HepG2 (cell line): ENCODE results near the gene TOP1. TPM values are rescaled to one million over a fixed set of nuclear protein-coding genes. Genes with fewer than 3 reads are reported as not detected.

Source experiments
- ATAC-seq: fragments of 200-7000 bp; cut with Tn5 transposase; 3 replicates; pipeline ENCODE4 v1.9.1; 2020; ENCODE audit warnings: mild to moderate bottlenecking, moderate library complexity
- BruUV-seq: library from RNA; stranded (reverse); fragments of 400-500 nt; replicated peaks from 2 replicates; lab custom pipeline; 2021; lab: Mats Ljungman, UMichigan
- CTCF ChIA-PET: fragments of 300-600 bp; formaldehyde crosslinking; extraction: SDS; loops from one replicate; lab custom pipeline; 2021; ENCODE audit warnings: low total read pairs, inconsistent platforms, low intra/inter-chr PET ratio; lab: Yijun Ruan, JAX
- POLR2A ChIA-PET: fragments of 350-600 bp; sonication (Branson Sonifier 250); formaldehyde crosslinking; loops from one replicate; lab custom pipeline; 2020; ENCODE audit warnings: antibody characterized with exemption, inconsistent platforms; lab: Yijun Ruan, JAX
- DNase-seq: peaks from one replicate; pipeline ENCODE4 v3.0.0-alpha.2; 2015; ENCODE audit warnings: low spot score
- FAIRE-seq: peaks from 3 replicates; lab custom pipeline; 2011; peaks lifted over from hg19 to GRCh38; lab: Jason Lieb, UNC
- H2AFZ ChIP-seq: one replicate; pipeline ENCODE4 v1.6.1; 2011; ENCODE audit warnings: low read length, inconsistent platforms
- H3K27ac ChIP-seq: fragments of 300-600 bp; 3 replicates; pipeline ENCODE4 v1.8.0; 2011; ENCODE audit warnings: mixed run types, mild to moderate bottlenecking, mixed read lengths, low read length, inconsistent platforms; ENCODE audit not compliant: insufficient read depth; ENCODE audit errors: extremely low read length
- H3K27me3 ChIP-seq, 2 experiments: fragments of 200-600 bp in 1 of 2; 2 replicates in 1 of 2; 3 replicates in 1 of 2; pipeline versions ENCODE4 v1.6.0 to v1.8.0; 2011; ENCODE audit warnings: low read length in 2 of 2, mild to moderate bottlenecking in 2 of 2, moderate library complexity in 2 of 2, inconsistent platforms in 1 of 2; ENCODE audit not compliant: insufficient read depth in 2 of 2, control insufficient read depth in 1 of 2
- H3K36me3 ChIP-seq, 2 experiments: fragments of 200-600 bp in 1 of 2; replicated peaks in 1 of 2; 2 replicates in 1 of 2; 3 replicates in 1 of 2; pipeline versions ENCODE4 v1.5.1 to v1.8.0; 2011; ENCODE audit warnings: low read length in 2 of 2, inconsistent platforms in 1 of 2; ENCODE audit not compliant: insufficient read depth in 2 of 2, control insufficient read depth in 1 of 2
- H3K4me1 ChIP-seq: 2 replicates; pipeline ENCODE4 v1.5.1; 2012; ENCODE audit warnings: low read length, inconsistent platforms; ENCODE audit not compliant: insufficient read depth
- H3K4me2 ChIP-seq: 2 replicates; pipeline ENCODE4 v1.6.0; 2011; ENCODE audit warnings: low read depth, low read length, inconsistent platforms
- H3K4me3 ChIP-seq, 3 experiments: fragments of 200-600 bp in 1 of 3; sonication (generic), shearing (Covaris generic) in 1 of 3; replicated peaks in 1 of 3; 2 replicates each; pipeline ENCODE4 v1.5.1; 2011 to 2016; ENCODE audit warnings: low read length in 3 of 3, inconsistent platforms in 2 of 3, low read depth in 2 of 3, mild to moderate bottlenecking in 2 of 3, control low read depth in 1 of 3, mixed read lengths in 1 of 3; ENCODE audit not compliant: insufficient read depth in 1 of 3
- H3K79me2 ChIP-seq: one replicate; pipeline ENCODE4 v1.6.1; 2011; ENCODE audit warnings: low read length, inconsistent platforms; ENCODE audit not compliant: insufficient read depth
- H3K9ac ChIP-seq: 2 replicates; pipeline ENCODE4 v1.6.0; 2011; ENCODE audit warnings: mild to moderate bottlenecking, low read depth, low read length, inconsistent platforms; ENCODE audit not compliant: insufficient read depth
- H3K9me3 ChIP-seq: 2 replicates; pipeline ENCODE4 v1.5.1; 2012; ENCODE audit warnings: mild to moderate bottlenecking, low read length
- H4K20me1 ChIP-seq: 2 replicates; pipeline ENCODE4 v1.6.0; 2011; ENCODE audit warnings: inconsistent platforms, mild to moderate bottlenecking, low read length, moderate library complexity; ENCODE audit not compliant: insufficient read depth
- BRD4 ChIP-seq: sonication (generic); formaldehyde crosslinking; IDR thresholded peaks from 2 replicates; pipeline ENCODE4 v1.4.0; 2020; ENCODE audit warnings: missing genetic modification reagents
- FOXM1 ChIP-seq: sonication (generic); formaldehyde crosslinking; IDR thresholded peaks from 2 replicates; pipeline ENCODE4 v1.5.0; 2020; ENCODE audit warnings: missing genetic modification reagents
- MAFF ChIP-seq: IDR thresholded peaks from 2 replicates; pipeline ENCODE4 v1.6.1; 2011; ENCODE audit warnings: low read depth, low read length, improper control_type of control experiment
- NCOA1 ChIP-seq: sonication (generic); formaldehyde crosslinking; IDR thresholded peaks from 2 replicates; pipeline ENCODE4 v1.9.0; 2021; ENCODE audit warnings: missing genetic modification reagents
- POLR2A ChIP-seq, 2 experiments: IDR thresholded peaks; 2 replicates each; pipeline ENCODE4 v1.6.1; 2011; ENCODE audit warnings: low read depth in 2 of 2, low read length in 2 of 2, mild to moderate bottlenecking in 1 of 2, moderate library complexity in 1 of 2; ENCODE audit not compliant: insufficient read depth in 1 of 2
- POLR2G ChIP-seq: fragments of 200-400 bp; formaldehyde crosslinking; IDR thresholded peaks from 2 replicates; pipeline ENCODE4 v1.6.1; 2018; ENCODE audit warnings: mild to moderate bottlenecking, low read depth, low read length, moderate library complexity
- PREB ChIP-seq: sonication (generic); formaldehyde crosslinking; IDR thresholded peaks from 2 replicates; pipeline ENCODE4 v1.4.0; 2020; ENCODE audit warnings: missing genetic modification reagents
- REST ChIP-seq, 2 experiments: IDR thresholded peaks; 2 replicates each; pipeline ENCODE4 v1.6.1; 2011 to 2012; ENCODE audit warnings: low read length in 2 of 2, borderline replicate concordance in 1 of 2, low read depth in 1 of 2, mild to moderate bottlenecking in 1 of 2, moderate library complexity in 1 of 2
- REXO4 ChIP-seq: sonication (generic); formaldehyde crosslinking; IDR thresholded peaks from 2 replicates; pipeline ENCODE4 v1.8.0; 2022; ENCODE audit warnings: missing genetic modification reagents, mild to moderate bottlenecking, borderline replicate concordance
- ZBTB14 ChIP-seq: sonication (generic); formaldehyde crosslinking; IDR thresholded peaks from 2 replicates; pipeline ENCODE4 v1.4.0; 2020; ENCODE audit warnings: missing genetic modification reagents
- ZEB1 ChIP-seq: IDR thresholded peaks from 2 replicates; pipeline ENCODE4 v1.6.1; 2012; ENCODE audit warnings: mild to moderate bottlenecking, low read depth, inconsistent platforms; ENCODE audit not compliant: insufficient replicate concordance
- ZGPAT ChIP-seq: IDR thresholded peaks from 2 replicates; pipeline ENCODE4 v1.6.1; 2016; ENCODE audit warnings: mild to moderate bottlenecking
- ZNF17 ChIP-seq: sonication (generic); formaldehyde crosslinking; IDR thresholded peaks from 2 replicates; pipeline ENCODE4 v1.5.0; 2020; ENCODE audit warnings: mild to moderate bottlenecking, missing genetic modification reagents
- ZNF460 ChIP-seq: sonication (generic); formaldehyde crosslinking; IDR thresholded peaks from 2 replicates; pipeline ENCODE4 v1.5.1; 2020; ENCODE audit warnings: missing genetic modification reagents, mild to moderate bottlenecking, borderline replicate concordance
- ZNF510 ChIP-seq: sonication (generic); formaldehyde crosslinking; IDR thresholded peaks from 2 replicates; pipeline ENCODE4 v1.4.0; 2020; ENCODE audit warnings: low read depth, mild to moderate bottlenecking, missing genetic modification reagents
- ZNF782 ChIP-seq: sonication (generic); formaldehyde crosslinking; IDR thresholded peaks from 2 replicates; pipeline ENCODE4 v1.4.0; 2020; ENCODE audit warnings: missing genetic modification reagents, mild to moderate bottlenecking, borderline replicate concordance
- WGBS: methylation state at CpG from one replicate; pipeline ENCODE4 v1.1.6; 2017; ENCODE audit warnings: low lambda C conversion rate; 5-methylcytosine and 5-hydroxymethylcytosine counted together
- in situ Hi-C: cut with HindIII; loops from 2 replicates; pipeline ENCODE4 v1.10.0; 2017; ENCODE audit warnings: low pct_unique_long_range_greater_than_20kb; ENCODE audit not compliant: extremely low pct_ligation_motif_present
- intact Hi-C: fragments of 100-400 bp; cut with micrococcal nuclease; formaldehyde crosslinking; loops from one replicate; pipeline ENCODE4 v1.10.0; 2022; ENCODE audit not compliant: unreplicated experiment
- polyA plus RNA-seq, 8 experiments: library from polyadenylated mRNA; depleted of rRNA in 3 of 8; stranded (reverse) in 7 of 8; unstranded in 1 of 8; fragments of >200 nt; fragmentation: Illumina TruSeq in 4 of 8; extraction: Trizol in 4 of 8; gene quantifications; 2 replicates each; pipeline versions ENCODE4 v1.2.1 to v1.2.3, GENCODE V29; 2011 to 2016; ENCODE audit warnings: low read depth in 4 of 8, missing spikeins in 1 of 8, mixed read lengths in 1 of 8; ENCODE audit not compliant: insufficient read depth in 1 of 8
- total RNA-seq, 5 experiments: library from RNA; depleted of rRNA; stranded (reverse); fragments of >200 nt; fragmentation: Illumina TruSeq; extraction: Trizol; gene quantifications; 2 replicates each; pipeline ENCODE4 v1.2.3, GENCODE V29; 2016; ENCODE audit warnings: low read depth in 1 of 5
- TF ChIP-seq, protein P1 (sequence below): sonication (generic); formaldehyde crosslinking; IDR thresholded peaks from 2 replicates; pipeline ENCODE4 v1.5.0; 2020; ENCODE audit warnings: missing genetic modification reagents, mild to moderate bottlenecking, borderline replicate concordance
- TF ChIP-seq, protein P2 (sequence below): sonication (generic); formaldehyde crosslinking; IDR thresholded peaks from 2 replicates; pipeline ENCODE4 v1.4.0; 2020; ENCODE audit warnings: missing genetic modification reagents

The TOP1 gene
- total and polyA plus RNA-seq, 2 of the 13 experiments (the other 11 are each of a cell fraction or from before 2014, with no cell fraction given) = 10.2 to 19.4 TPM

GRCh38 chr20:40986774-40987173 lies 41.8 kb upstream of the TOP1 start:
- CTCF ChIA-PET = no interaction called here
- TF ChIP-seq NCOA1 (CRISPR knock-in tag) (no peak), POLR2G (no peak), ZNF510 (no peak), MAFF (no peak), REXO4 (CRISPR knock-in tag) (no peak), ZEB1 (no peak), POLR2A (IDR thresholded peaks at IDR 0.05; ENCODE audit: insufficient read depth in 1 of 2, low read depth in 2 of 2, low read length in 2 of 2) (no peak), PREB (CRISPR knock-in tag) (no peak), ZNF782 (no peak), REST (IDR thresholded peaks at IDR 0.05; ENCODE audit: borderline replicate concordance in 1 of 2, low read depth in 1 of 2, low read length in 2 of 2) (no peak), ZNF17 (no peak), FOXM1 (CRISPR knock-in tag) (no peak), ZGPAT (no peak), BRD4 (CRISPR knock-in tag) (no peak), ZBTB14 (CRISPR knock-in tag) (no peak), ZNF460 (CRISPR knock-in tag) (no peak)
- TF ChIP-seq, protein P1, sequence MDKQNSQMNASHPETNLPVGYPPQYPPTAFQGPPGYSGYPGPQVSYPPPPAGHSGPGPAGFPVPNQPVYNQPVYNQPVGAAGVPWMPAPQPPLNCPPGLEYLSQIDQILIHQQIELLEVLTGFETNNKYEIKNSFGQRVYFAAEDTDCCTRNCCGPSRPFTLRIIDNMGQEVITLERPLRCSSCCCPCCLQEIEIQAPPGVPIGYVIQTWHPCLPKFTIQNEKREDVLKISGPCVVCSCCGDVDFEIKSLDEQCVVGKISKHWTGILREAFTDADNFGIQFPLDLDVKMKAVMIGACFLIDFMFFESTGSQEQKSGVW (CRISPR knock-in tag) = no peak
- TF ChIP-seq, protein P2, sequence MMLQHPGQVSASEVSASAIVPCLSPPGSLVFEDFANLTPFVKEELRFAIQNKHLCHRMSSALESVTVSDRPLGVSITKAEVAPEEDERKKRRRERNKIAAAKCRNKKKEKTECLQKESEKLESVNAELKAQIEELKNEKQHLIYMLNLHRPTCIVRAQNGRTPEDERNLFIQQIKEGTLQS = no peak

More at GRCh38 chr20:40986774-40987173, 41.8 kb upstream of the TOP1 start:
- no peaks in the 10 kb centered on the region for H4K20me1 ChIP-seq
- DNase-seq (no peak), FAIRE-seq (no peak), ATAC-seq (no peak)
- intact Hi-C loops (loop anchor here (1.0 kb wide), 1 partner anchor 106 kb away; no protein-coding TSS in a partner anchor), in situ Hi-C loops (no loop called here)
- WGBS = 51% methylated on average over 2 of the region's 2 CpGs
- H3K27ac ChIP-seq = no peak overlapping the region
- H3K9me3 ChIP-seq = no peaks in the 10 kb centered on the region
- no peaks in the 10 kb centered on the region for H3K36me3 ChIP-seq
- H3K79me2 ChIP-seq = no peaks in the 10 kb centered on the region
- H3K4me1 ChIP-seq = peaks cover 17% of the 10 kb centered on the region
- no peak overlapping the region for H3K4me3 ChIP-seq
- H3K9ac ChIP-seq = no peak overlapping the region
- H3K27me3 ChIP-seq = no peaks in the 10 kb centered on the region
- H2AFZ ChIP-seq = no peak overlapping the region
- H3K4me2 ChIP-seq = no peak overlapping the region
- POLR2A ChIA-PET = no interaction called here
- no TSS peak for BruUV-seq
